Activated naive CD4-positive, alpha-beta T cell treated with anti-CD3 and anti-CD28 coated beads, Interleukin-2, amount 10 ng/mL, durations not matched to agents 7 days and 5 days (primary cell): Measurements from ENCODE around the gene SETBP1.

ENCODE experiments used
- CTCF ChIA-PET: fragments of 350-600 bp; sonication (Branson Sonifier 250); formaldehyde crosslinking; loops from one replicate; lab custom pipeline; 2021; ENCODE audit warnings: antibody characterized with exemption; lab: Charles Lee
- DNase-seq: peaks from one replicate; pipeline ENCODE4 v3.0.0-alpha.2; 2020
- H3K27ac Mint-ChIP-seq: one replicate; pipeline ENCODE4 v1.8.0; 2021; ENCODE audit warnings: mild to moderate bottlenecking, moderate library complexity, mixed read lengths
- H3K27me3 Mint-ChIP-seq: one replicate; pipeline ENCODE4 v1.8.0; 2021; ENCODE audit warnings: mild to moderate bottlenecking, mixed read lengths
- H3K36me3 Mint-ChIP-seq: one replicate; pipeline ENCODE4 v1.8.0; 2021; ENCODE audit warnings: mixed read lengths
- H3K4me1 Mint-ChIP-seq: one replicate; pipeline ENCODE4 v1.8.0; 2021; ENCODE audit warnings: mixed read lengths
- H3K4me3 Mint-ChIP-seq: one replicate; pipeline ENCODE4 v1.8.0; 2021; ENCODE audit warnings: mild to moderate bottlenecking, moderate library complexity, mixed read lengths
- H3K9me3 Mint-ChIP-seq: one replicate; pipeline ENCODE4 v1.8.0; 2021; ENCODE audit warnings: mixed read lengths

SETBP1 gene

GRCh38 chr18:45019469-45019868 lies 338.8 kb downstream of the SETBP1 start:
- Mint-ChIP-seq H3K9me3 (no peaks in the 10 kb centered on the region), H3K27me3 (no peaks in the 10 kb centered on the region), H3K4me3 (no peak overlapping the region), H3K36me3 (no peaks in the 10 kb centered on the region), H3K27ac (no peak overlapping the region), H3K4me1 (no peaks in the 10 kb centered on the region)
- CTCF ChIA-PET, result no interaction called here
- DNase-seq, result no peak

- no peak overlapping the region for H3K4me3 Mint-ChIP-seq
- H3K4me1 Mint-ChIP-seq, result no peaks in the 10 kb centered on the region
- H3K36me3 Mint-ChIP-seq, result no peaks in the 10 kb centered on the region
- no peak overlapping the region for H3K27ac Mint-ChIP-seq
- H3K27me3 Mint-ChIP-seq, result no peaks in the 10 kb centered on the region
- CTCF ChIA-PET, result no interaction called here
- H3K9me3 Mint-ChIP-seq, result no peaks in the 10 kb centered on the region
- DNase-seq, result no peak
Measured at GRCh38 chr18:45023519-45023918, 342.8 kb downstream of the SETBP1 start.

- H3K4me1 Mint-ChIP-seq, result no peaks in the 10 kb centered on the region
- H3K4me3 Mint-ChIP-seq, result no peak overlapping the region
- no peak for DNase-seq
- peaks cover under 1% of the 10 kb centered on the region for H3K9me3 Mint-ChIP-seq
- no peaks in the 10 kb centered on the region for H3K36me3 Mint-ChIP-seq
- no peak overlapping the region for H3K27ac Mint-ChIP-seq
- CTCF ChIA-PET, result no interaction called here
- no peaks in the 10 kb centered on the region for H3K27me3 Mint-ChIP-seq
Measured at GRCh38 chr18:45024357-45025088, 343.8 kb downstream of the SETBP1 start.

GRCh38 chr18:45025089-45025450 lies 344.4 kb downstream of the SETBP1 start:
- CTCF ChIA-PET, result no interaction called here
- no peaks in the 10 kb centered on the region for H3K36me3 Mint-ChIP-seq
- H3K4me3 Mint-ChIP-seq, result no peak overlapping the region
- peaks cover 2% of the 10 kb centered on the region for H3K9me3 Mint-ChIP-seq
- DNase-seq, result no peak
- H3K4me1 Mint-ChIP-seq, result no peaks in the 10 kb centered on the region
- no peaks in the 10 kb centered on the region for H3K27me3 Mint-ChIP-seq
- H3K27ac Mint-ChIP-seq, result no peak overlapping the region

GRCh38 chr18:45026162-45026561 lies 345.5 kb downstream of the SETBP1 start:
- no peak for DNase-seq
- Mint-ChIP-seq H3K9me3 (peaks cover 2% of the 10 kb centered on the region), H3K4me3 (no peak overlapping the region), H3K27ac (no peak overlapping the region), H3K4me1 (no peaks in the 10 kb centered on the region), H3K36me3 (no peaks in the 10 kb centered on the region), H3K27me3 (no peaks in the 10 kb centered on the region)
- CTCF ChIA-PET, result no interaction called here

- Mint-ChIP-seq H3K27me3 (no peaks in the 10 kb centered on the region), H3K36me3 (no peaks in the 10 kb centered on the region), H3K27ac (no peak overlapping the region), H3K9me3 (peaks cover 2% of the 10 kb centered on the region), H3K4me1 (no peaks in the 10 kb centered on the region), H3K4me3 (no peak overlapping the region)
- DNase-seq, result no peak
- CTCF ChIA-PET, result no interaction called here
Measured at GRCh38 chr18:45034179-45034578, 353.5 kb downstream of the SETBP1 start.

GRCh38 chr18:45037618-45038017 lies 356.9 kb downstream of the SETBP1 start:
- no peak overlapping the region for H3K27ac Mint-ChIP-seq
- no peaks in the 10 kb centered on the region for H3K36me3 Mint-ChIP-seq
- H3K9me3 Mint-ChIP-seq, result no peaks in the 10 kb centered on the region
- H3K4me1 Mint-ChIP-seq, result no peaks in the 10 kb centered on the region
- H3K27me3 Mint-ChIP-seq, result no peaks in the 10 kb centered on the region
- no peak overlapping the region for H3K4me3 Mint-ChIP-seq
- CTCF ChIA-PET, result no interaction called here
- DNase-seq, result no peak

- no peak overlapping the region for H3K4me3 Mint-ChIP-seq
- no peak overlapping the region for H3K27ac Mint-ChIP-seq
- H3K4me1 Mint-ChIP-seq, result no peaks in the 10 kb centered on the region
- no peaks in the 10 kb centered on the region for H3K27me3 Mint-ChIP-seq
- no peaks in the 10 kb centered on the region for H3K36me3 Mint-ChIP-seq
- CTCF ChIA-PET, result no interaction called here
- DNase-seq, result no peak
- H3K9me3 Mint-ChIP-seq, result no peaks in the 10 kb centered on the region
Measured at GRCh38 chr18:45039376-45039775, 358.7 kb downstream of the SETBP1 start.

GRCh38 chr18:45040879-45041278 lies 360.2 kb downstream of the SETBP1 start:
- H3K36me3 Mint-ChIP-seq, result no peaks in the 10 kb centered on the region
- no peaks in the 10 kb centered on the region for H3K9me3 Mint-ChIP-seq
- H3K4me3 Mint-ChIP-seq, result no peak overlapping the region
- no peaks in the 10 kb centered on the region for H3K27me3 Mint-ChIP-seq
- CTCF ChIA-PET, result no interaction called here
- DNase-seq, result no peak
- no peak overlapping the region for H3K27ac Mint-ChIP-seq
- no peaks in the 10 kb centered on the region for H3K4me1 Mint-ChIP-seq

GRCh38 chr18:45044787-45045186 lies 364.1 kb downstream of the SETBP1 start:
- H3K27ac Mint-ChIP-seq, result no peak overlapping the region
- no peaks in the 10 kb centered on the region for H3K27me3 Mint-ChIP-seq
- H3K4me3 Mint-ChIP-seq, result no peak overlapping the region
- no peaks in the 10 kb centered on the region for H3K9me3 Mint-ChIP-seq
- H3K4me1 Mint-ChIP-seq, result no peaks in the 10 kb centered on the region
- DNase-seq, result no peak
- CTCF ChIA-PET, result interaction anchor here (0.6 kb wide), 1 partner anchor 42 kb away, joined by 3 read pairs; no protein-coding TSS in a partner anchor
- no peaks in the 10 kb centered on the region for H3K36me3 Mint-ChIP-seq

- CTCF ChIA-PET, result no interaction called here
- no peaks in the 10 kb centered on the region for H3K27me3 Mint-ChIP-seq
- no peaks in the 10 kb centered on the region for H3K36me3 Mint-ChIP-seq
Measured at GRCh38 chr18:45046228-45046627, 365.5 kb downstream of the SETBP1 start.

GRCh38 chr18:45046961-45047360 lies 366.3 kb downstream of the SETBP1 start:
- Mint-ChIP-seq H3K9me3 (no peaks in the 10 kb centered on the region), H3K27ac (no peak overlapping the region), H3K27me3 (no peaks in the 10 kb centered on the region), H3K4me3 (no peak overlapping the region), H3K36me3 (no peaks in the 10 kb centered on the region), H3K4me1 (no peaks in the 10 kb centered on the region)
- no peak for DNase-seq
- CTCF ChIA-PET, result no interaction called here

More at GRCh38 chr18:45046228-45046627, 365.5 kb downstream of the SETBP1 start:
- no peak for DNase-seq
- no peaks in the 10 kb centered on the region for H3K9me3 Mint-ChIP-seq
- no peak overlapping the region for H3K27ac Mint-ChIP-seq
- H3K4me1 Mint-ChIP-seq, result no peaks in the 10 kb centered on the region
- H3K4me3 Mint-ChIP-seq, result no peak overlapping the region

- Mint-ChIP-seq H3K27me3 (no peaks in the 10 kb centered on the region), H3K9me3 (no peaks in the 10 kb centered on the region), H3K36me3 (no peaks in the 10 kb centered on the region), H3K4me1 (no peaks in the 10 kb centered on the region), H3K27ac (no peak overlapping the region), H3K4me3 (no peak overlapping the region)
- CTCF ChIA-PET, result interaction anchor here (1.1 kb wide), 1 partner anchor 163 kb away, joined by 3 read pairs; no protein-coding TSS in a partner anchor
- no peak for DNase-seq
Measured at GRCh38 chr18:45049578-45050319, 369.1 kb downstream of the SETBP1 start.

- Mint-ChIP-seq H3K9me3 (no peaks in the 10 kb centered on the region), H3K27ac (no peak overlapping the region), H3K4me3 (no peak overlapping the region), H3K4me1 (no peaks in the 10 kb centered on the region), H3K36me3 (no peaks in the 10 kb centered on the region), H3K27me3 (no peaks in the 10 kb centered on the region)
- CTCF ChIA-PET, result no interaction called here
- no peak for DNase-seq
Measured at GRCh38 chr18:45050712-45051601, 370.3 kb downstream of the SETBP1 start.
